Kidney (tissue), 14 donors: ENCODE measurements around the gene OR51I2. TPM values are rescaled to one million over a fixed set of nuclear protein-coding genes. Genes with fewer than 3 reads are reported as not detected.

Experiments
- DNase-seq, 5 donors: peaks; one replicate each; pipeline ENCODE4 v3.0.0-alpha.2; 2013 to 2020
- FAIRE-seq: peaks from 2 replicates; lab custom pipeline; 2012; peaks lifted over from hg19 to GRCh38; lab: Jason Lieb, UNC
- H3K27ac ChIP-seq, 2 donors: one replicate each; pipeline ENCODE4 v1.7.0; 2013; ENCODE audit warnings: low read depth in 2 of 2, low read length in 2 of 2, inconsistent platforms in 1 of 2
- H3K27me3 ChIP-seq: one replicate; pipeline ENCODE4 v1.7.1; 2013; ENCODE audit warnings: low read length, inconsistent platforms; ENCODE audit not compliant: control insufficient read depth, insufficient read depth
- H3K36me3 ChIP-seq, 3 donors: one replicate each; pipeline versions ENCODE4 v1.7.0 to v1.7.1; 2013; ENCODE audit warnings: low read length in 3 of 3, control low read depth in 1 of 3, inconsistent platforms in 1 of 3; ENCODE audit not compliant: insufficient read depth in 3 of 3, control insufficient read depth in 2 of 3
- H3K4me1 ChIP-seq, 3 donors: one replicate each; pipeline versions ENCODE4 v1.7.0 to v1.7.1; 2013; ENCODE audit warnings: low read length in 3 of 3, inconsistent platforms in 1 of 3, low read depth in 1 of 3; ENCODE audit not compliant: control insufficient read depth in 2 of 3, insufficient read depth in 2 of 3
- H3K4me3 ChIP-seq, 3 donors: one replicate each; pipeline versions ENCODE4 v1.7.0 to v1.8.1; 2013; ENCODE audit warnings: low read length in 3 of 3, control low read depth in 1 of 3, inconsistent platforms in 1 of 3
- H3K9ac ChIP-seq, 3 donors: one replicate each; pipeline versions ENCODE4 v1.7.0 to v1.7.1; 2013; ENCODE audit warnings: low read length in 3 of 3, control low read depth in 1 of 3, inconsistent platforms in 1 of 3
- H3K9me3 ChIP-seq, 3 donors: one replicate each; pipeline versions ENCODE4 v1.7.0 to v1.7.1; 2013; ENCODE audit warnings: low read length in 3 of 3, control low read depth in 1 of 3, inconsistent platforms in 1 of 3; ENCODE audit not compliant: control insufficient read depth in 2 of 3, insufficient read depth in 1 of 3
- CTCF ChIP-seq: IDR thresholded peaks from 3 replicates; pipeline ENCODE4 v1.5.1; 2012; ENCODE audit warnings: mild to moderate bottlenecking, moderate library complexity, borderline replicate concordance; ENCODE audit not compliant: insufficient read depth; ENCODE audit errors: extremely low read depth
- intact Hi-C: fragments of 100-400 bp; cut with DNase I; formaldehyde crosslinking; loops from one replicate; pipeline ENCODE4 v1.11.1; 2022
- polyA plus RNA-seq: library from polyadenylated mRNA; stranded (reverse); fragments of 350-450 nt; fragmentation: Illumina TruSeq; extraction: RNeasy Lipid Tissue Mini Kit (QIAGEN cat#74804); gene quantifications from one replicate; pipeline ENCODE4 v1.2.3, GENCODE V29; 2014; ENCODE audit warnings: low read depth, low replicate concordance; ENCODE audit not compliant: insufficient read depth
- total RNA-seq: library from RNA; stranded (reverse); fragmentation: NEBNext Ultra II Directional; extraction: Animal tissue kit (Norgen Biotek cat#: 25700); gene quantifications from one replicate; pipeline ENCODE4 v1.2.1, GENCODE V29; 2021
- donor health status: control.
- donor health status: control.
- donor health status: control.
- donor health status: control.
- donor health status: control.
- donor health status: DM: yes; HTN: yes; CAD: no.
- donor health status: Normal renal cell carcinoma (clear cell type).

The OR51I2 gene
- total and polyA plus RNA-seq, 2 donors from 2014 or later, result not detected

GRCh38 chr11:5473921-5474320, 24.8 kb downstream of the OR51I2 start:
- Histone ChIP-seq H3K27ac (no peak overlapping the region), H3K9me3 (no peaks in the 10 kb centered on the region), H3K4me3 (no peak overlapping the region), H3K4me1 (no peaks in the 10 kb centered on the region), H3K27me3 (no peaks in the 10 kb centered on the region), H3K9ac (no peak overlapping the region), H3K36me3 (no peaks in the 10 kb centered on the region)
- intact Hi-C loops, result no loop called here
- no peak for TF ChIP-seq CTCF
- no peak for DNase-seq
- FAIRE-seq, result no peak

- DNase-seq (peak in 2 of 5 donors; percentile 53 to 64), FAIRE-seq (no peak)
- Histone ChIP-seq H3K27ac (no peak overlapping the region), H3K9ac (no peak overlapping the region), H3K4me3 (no peak overlapping the region), H3K36me3 (no peaks in the 10 kb centered on the region), H3K4me1 (no peaks in the 10 kb centered on the region), H3K9me3 (no peaks in the 10 kb centered on the region), H3K27me3 (no peaks in the 10 kb centered on the region)
- peak; percentile 71 for TF ChIP-seq CTCF
- intact Hi-C loops, result no loop called here
Measured at GRCh38 chr11:5476186-5476819, 27.2 kb downstream of the OR51I2 start.

- H3K4me3 ChIP-seq, result no peak overlapping the region
- H3K36me3 ChIP-seq, result no peaks in the 10 kb centered on the region
- no peak overlapping the region for H3K9ac ChIP-seq
- DNase-seq (no peak), FAIRE-seq (no peak)
- TF ChIP-seq CTCF, result no peak
- no peaks in the 10 kb centered on the region for H3K4me1 ChIP-seq
- intact Hi-C loops, result no loop called here
- no peaks in the 10 kb centered on the region for H3K27me3 ChIP-seq
- H3K27ac ChIP-seq, result no peak overlapping the region
- no peaks in the 10 kb centered on the region for H3K9me3 ChIP-seq
Measured at GRCh38 chr11:5486003-5486402, 36.9 kb downstream of the OR51I2 start.

- DNase-seq (no peak), FAIRE-seq (no peak)
- Histone ChIP-seq H3K9ac (no peak overlapping the region), H3K4me1 (no peaks in the 10 kb centered on the region), H3K9me3 (no peaks in the 10 kb centered on the region), H3K27me3 (no peaks in the 10 kb centered on the region), H3K4me3 (no peak overlapping the region), H3K27ac (no peak overlapping the region), H3K36me3 (no peaks in the 10 kb centered on the region)
- intact Hi-C loops, result no loop called here
- no peak for TF ChIP-seq CTCF
Measured at GRCh38 chr11:5486421-5486820, 37.3 kb downstream of the OR51I2 start.
